A549 (cell line): Measurements from ENCODE around the gene CPNE1. TPM values are rescaled to one million over a fixed set of nuclear protein-coding genes. Genes with fewer than 3 reads are reported as not detected.

ENCODE experiments used
- ATAC-seq, 2 experiments: fragments of 200-7000 bp in 1 of 2; fragments of >200 bp in 1 of 2; cut with Nextera tagmentation in 1 of 2; cut with Tn5 transposase in 1 of 2; 3 replicates each; pipeline versions ENCODE4 v1.8.0 to v1.9.1; 2018 to 2020; ENCODE audit warnings: mild to moderate bottlenecking in 1 of 2, moderate library complexity in 1 of 2
- CTCF ChIA-PET: fragments of 300-600 bp; sonication (Branson Sonifier 250); formaldehyde crosslinking; extraction: SDS; loops from one replicate; lab custom pipeline; 2021; ENCODE audit warnings: antibody characterized with exemption, inconsistent platforms; lab: Yijun Ruan, JAX
- POLR2A ChIA-PET: fragments of 350-600 bp; formaldehyde crosslinking; extraction: SDS; loops from one replicate; lab custom pipeline; 2021; ENCODE audit warnings: antibody characterized with exemption, inconsistent platforms; lab: Yijun Ruan, JAX
- DNase-seq, 2 experiments: peaks; one replicate each; pipeline versions ENCODE4 v3.0.0 to v3.0.0-alpha.2; 2011 to 2016; ENCODE audit warnings: low read depth in 1 of 2, low spot score in 1 of 2
- FAIRE-seq: peaks from 2 replicates; lab custom pipeline; 2011; peaks lifted over from hg19 to GRCh38; lab: Jason Lieb, UNC
- H3K27ac ChIP-seq, 2 experiments: fragments of >200 bp; sonication (Bioruptor Twin); formaldehyde crosslinking; 3 replicates each; pipeline ENCODE4 v1.5.1; 2016 to 2017
- H3K4me1 ChIP-seq: fragments of >200 bp; sonication (Bioruptor Twin); formaldehyde crosslinking; 3 replicates; pipeline ENCODE4 v1.6.1; 2016
- H3K4me2 ChIP-seq: fragments of >200 bp; sonication (Bioruptor Twin); formaldehyde crosslinking; 3 replicates; pipeline ENCODE4 v1.6.1; 2016
- H3K4me3 ChIP-seq: fragments of >200 bp; sonication (Bioruptor Twin); formaldehyde crosslinking; 3 replicates; pipeline ENCODE4 v1.5.1; 2016
- H3K9me3 ChIP-seq: fragments of >200 bp; sonication (Bioruptor Twin); formaldehyde crosslinking; 3 replicates; pipeline ENCODE4 v1.6.1; 2016
- BHLHE40 ChIP-seq: IDR thresholded peaks from 2 replicates; pipeline ENCODE4 v1.6.1; 2012; ENCODE audit warnings: low read depth, low read length, inconsistent platforms
- CBX2 ChIP-seq: fragments of 200-600 bp; sonication (generic); IDR thresholded peaks from 2 replicates; pipeline ENCODE4 v1.6.1; 2016; ENCODE audit warnings: low read depth, mild to moderate bottlenecking, borderline replicate concordance
- CBX8 ChIP-seq: fragments of 200-600 bp; sonication (generic); IDR thresholded peaks from 2 replicates; pipeline ENCODE4 v1.6.1; 2016
- CEBPB ChIP-seq, 2 experiments: fragments of >200 bp in 1 of 2; sonication (Bioruptor Twin) in 1 of 2; formaldehyde crosslinking in 1 of 2; IDR thresholded peaks; 2 replicates each; pipeline ENCODE4 v1.6.1; 2012 to 2016
- CHD2 ChIP-seq: fragments of 150-350 bp; IDR thresholded peaks from 2 replicates; pipeline ENCODE4 v1.6.1; 2014; ENCODE audit warnings: low read length; ENCODE audit not compliant: partially characterized antibody
- CHD4 ChIP-seq: fragments of 200-600 bp; sonication (generic); IDR thresholded peaks from 2 replicates; pipeline ENCODE4 v1.6.1; 2016; ENCODE audit warnings: antibody characterized with exemption, mild to moderate bottlenecking, borderline replicate concordance
- CTCF ChIP-seq: fragments of >200 bp; sonication (Bioruptor Twin); formaldehyde crosslinking; IDR thresholded peaks from 3 replicates; pipeline ENCODE4 v1.5.1; 2016
- EHMT2 ChIP-seq: fragments of 200-600 bp; sonication (generic); IDR thresholded peaks from 2 replicates; pipeline ENCODE4 v1.6.1; 2016; ENCODE audit warnings: antibody characterized with exemption, low read depth, mild to moderate bottlenecking, moderate library complexity
- GATA3 ChIP-seq: IDR thresholded peaks from 2 replicates; pipeline ENCODE4 v1.6.1; 2012; ENCODE audit warnings: borderline replicate concordance
- HDAC2 ChIP-seq: fragments of 200-600 bp; sonication (generic); IDR thresholded peaks from 2 replicates; pipeline ENCODE4 v1.6.1; 2016
- HOXB5 ChIP-seq: fragments of 250-450 bp; sonication (Bioruptor Pico); IDR thresholded peaks from 2 replicates; pipeline ENCODE4 v1.5.0; 2020; ENCODE audit warnings: mild to moderate bottlenecking, moderate library complexity
- JUN ChIP-seq, 2 experiments: fragments of >200 bp; sonication (Bioruptor Twin); formaldehyde crosslinking; IDR thresholded peaks; 2 replicates in 1 of 2; 3 replicates in 1 of 2; pipeline ENCODE4 v1.6.1; 2016 to 2017
- MYC ChIP-seq: IDR thresholded peaks from 2 replicates; pipeline ENCODE4 v1.6.1; 2012; ENCODE audit warnings: mild to moderate bottlenecking, inconsistent platforms, low read length, improper control_type of control experiment, borderline replicate concordance
- NR3C1 ChIP-seq: fragments of >200 bp; sonication (Bioruptor Twin); formaldehyde crosslinking; IDR thresholded peaks from 3 replicates; pipeline ENCODE4 v1.6.1; 2017
- PHF8 ChIP-seq: fragments of 200-600 bp; sonication (generic); IDR thresholded peaks from 2 replicates; pipeline ENCODE4 v1.6.1; 2016; ENCODE audit warnings: low read depth, mild to moderate bottlenecking, antibody characterized with exemption, moderate library complexity, borderline replicate concordance
- RAD21 ChIP-seq, 2 experiments: fragments of >200 bp in 1 of 2; sonication (Bioruptor Twin) in 1 of 2; formaldehyde crosslinking in 1 of 2; IDR thresholded peaks in 1 of 2; conservative IDR thresholded peaks in 1 of 2; 2 replicates in 1 of 2; 3 replicates in 1 of 2; pipeline ENCODE4 v1.6.1; 2012 to 2018; ENCODE audit warnings: inconsistent platforms in 1 of 2
- RARB ChIP-seq: fragments of 250-450 bp; sonication (Bioruptor Pico); IDR thresholded peaks from 2 replicates; pipeline ENCODE4 v1.8.0; 2021; ENCODE audit warnings: mild to moderate bottlenecking, moderate library complexity
- RFX5 ChIP-seq: fragments of 450-650 bp; IDR thresholded peaks from 2 replicates; pipeline ENCODE4 v1.7.1; 2014; ENCODE audit warnings: antibody characterized with exemption, mild to moderate bottlenecking, moderate library complexity
- SMC3 ChIP-seq: fragments of >200 bp; sonication (Bioruptor Twin); formaldehyde crosslinking; IDR thresholded peaks from 3 replicates; pipeline ENCODE4 v1.6.1; 2018; ENCODE audit warnings: inconsistent platforms
- ZC3H11A ChIP-seq: fragments of 450-650 bp; IDR thresholded peaks from 2 replicates; pipeline ENCODE4 v1.6.1; 2014; ENCODE audit warnings: antibody characterized with exemption, mild to moderate bottlenecking
- ZNF302 ChIP-seq: fragments of 250-450 bp; sonication (Bioruptor Pico); IDR thresholded peaks from 2 replicates; pipeline ENCODE4 v1.9.0; 2021; ENCODE audit warnings: inconsistent platforms, mild to moderate bottlenecking, moderate library complexity
- WGBS: methylation state at CpG from one replicate; pipeline ENCODE4 v1.1.6; 2017; ENCODE audit errors: missing lambda C conversion rate; 5-methylcytosine and 5-hydroxymethylcytosine counted together
- polyA plus RNA-seq, 4 experiments: library from polyadenylated mRNA; depleted of rRNA in 3 of 4; stranded (reverse); fragments of >200 nt; fragmentation: RNase III in 1 of 4; extraction: RNeasy Plus Mini Kit Qiagen cat#74134 plus additional on column Dnase treatment in 1 of 4; gene quantifications; 2 replicates in 3 of 4; 3 replicates in 1 of 4; pipeline ENCODE4 v1.2.3, GENCODE V29; 2011 to 2017
- TF ChIP-seq, protein P1 (sequence below): fragments of 200-600 bp; sonication (generic); IDR thresholded peaks from 2 replicates; pipeline ENCODE4 v1.6.1; 2016; ENCODE audit warnings: antibody characterized with exemption, mild to moderate bottlenecking, moderate library complexity

CPNE1 gene
- polyA plus RNA-seq, 2 of the 4 experiments (the other 2 are of a cell fraction) = 199 to 244 TPM

- Histone ChIP-seq H3K4me1 (peaks cover 16% of the 10 kb centered on the region), H3K4me3 (no peak overlapping the region), H3K27ac (no peak overlapping the region), H3K9me3 (no peaks in the 10 kb centered on the region), H3K4me2 (no peak overlapping the region)
- 69% methylated on average over 4 of the region's 4 CpGs for WGBS
- FAIRE-seq (no peak), DNase-seq (no peak), ATAC-seq (no peak)
- no peak for TF ChIP-seq CHD2
- TF ChIP-seq CBX2 = no peak
- no peak for TF ChIP-seq HOXB5 (CRISPR knock-in tag)
- no peak for TF ChIP-seq JUN (IDR thresholded peaks at IDR 0.05)
- no peak for TF ChIP-seq RFX5
- no peak for TF ChIP-seq PHF8
- no peak for TF ChIP-seq NR3C1
- TF ChIP-seq HDAC2 = no peak
- no peak for TF ChIP-seq CBX8
- POLR2A ChIA-PET = no interaction called here
- CTCF ChIA-PET = interaction anchor here (4.1 kb wide), 1 partner anchor 11 kb away, joined by 44 read pairs; the partner anchor contains the start of gene SPAG4
Observed at GRCh38 chr20:35606127-35606526, 58.6 kb downstream of the CPNE1 start.

GRCh38 chr20:35604449-35604747 lies 60.3 kb downstream of the CPNE1 start:
- Histone ChIP-seq H3K27ac (no peak overlapping the region), H3K4me2 (no peak overlapping the region), H3K4me3 (no peak overlapping the region), H3K9me3 (no peaks in the 10 kb centered on the region), H3K4me1 (peaks cover 19% of the 10 kb centered on the region)
- ChIA-PET POLR2A (interaction anchor here (0.8 kb wide), 1 partner anchor 12 kb away, joined by 3 read pairs; no protein-coding TSS in a partner anchor), CTCF (interaction anchor here (0.8 to 4.1 kb wide), 8 partner anchors 9 to 141 kb away, joined by 3 to 44 read pairs (median 4); partner anchors contain the start of gene SPAG4)
- no peak for TF ChIP-seq CBX8
- TF ChIP-seq MYC = no peak
- TF ChIP-seq GATA3 = no peak
- TF ChIP-seq CHD4 = no peak
- TF ChIP-seq RAD21 (conservative IDR thresholded peaks at IDR 0.05 in 1 of 2, IDR thresholded peaks at IDR 0.05 in 1 of 2) = peak in 1 of 2 experiments; percentile 28; a peak in 2 of 5 replicates
- TF ChIP-seq CTCF = peak; percentile 37; the same call in 2 of the 3 replicates
- no peak for TF ChIP-seq BHLHE40
- no peak for TF ChIP-seq CEBPB (IDR thresholded peaks at IDR 0.05)
- no peak for TF ChIP-seq RFX5
- TF ChIP-seq SMC3 = 0 out of 3 replicates have a peak, but pooled peaks have one; percentile 17
- no peak for TF ChIP-seq HDAC2
- TF ChIP-seq ZC3H11A = no peak
- no peak for TF ChIP-seq RARB (CRISPR knock-in tag)
- no peak for TF ChIP-seq ZNF302
- TF ChIP-seq, protein P1, sequence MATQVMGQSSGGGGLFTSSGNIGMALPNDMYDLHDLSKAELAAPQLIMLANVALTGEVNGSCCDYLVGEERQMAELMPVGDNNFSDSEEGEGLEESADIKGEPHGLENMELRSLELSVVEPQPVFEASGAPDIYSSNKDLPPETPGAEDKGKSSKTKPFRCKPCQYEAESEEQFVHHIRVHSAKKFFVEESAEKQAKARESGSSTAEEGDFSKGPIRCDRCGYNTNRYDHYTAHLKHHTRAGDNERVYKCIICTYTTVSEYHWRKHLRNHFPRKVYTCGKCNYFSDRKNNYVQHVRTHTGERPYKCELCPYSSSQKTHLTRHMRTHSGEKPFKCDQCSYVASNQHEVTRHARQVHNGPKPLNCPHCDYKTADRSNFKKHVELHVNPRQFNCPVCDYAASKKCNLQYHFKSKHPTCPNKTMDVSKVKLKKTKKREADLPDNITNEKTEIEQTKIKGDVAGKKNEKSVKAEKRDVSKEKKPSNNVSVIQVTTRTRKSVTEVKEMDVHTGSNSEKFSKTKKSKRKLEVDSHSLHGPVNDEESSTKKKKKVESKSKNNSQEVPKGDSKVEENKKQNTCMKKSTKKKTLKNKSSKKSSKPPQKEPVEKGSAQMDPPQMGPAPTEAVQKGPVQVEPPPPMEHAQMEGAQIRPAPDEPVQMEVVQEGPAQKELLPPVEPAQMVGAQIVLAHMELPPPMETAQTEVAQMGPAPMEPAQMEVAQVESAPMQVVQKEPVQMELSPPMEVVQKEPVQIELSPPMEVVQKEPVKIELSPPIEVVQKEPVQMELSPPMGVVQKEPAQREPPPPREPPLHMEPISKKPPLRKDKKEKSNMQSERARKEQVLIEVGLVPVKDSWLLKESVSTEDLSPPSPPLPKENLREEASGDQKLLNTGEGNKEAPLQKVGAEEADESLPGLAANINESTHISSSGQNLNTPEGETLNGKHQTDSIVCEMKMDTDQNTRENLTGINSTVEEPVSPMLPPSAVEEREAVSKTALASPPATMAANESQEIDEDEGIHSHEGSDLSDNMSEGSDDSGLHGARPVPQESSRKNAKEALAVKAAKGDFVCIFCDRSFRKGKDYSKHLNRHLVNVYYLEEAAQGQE = no peak
- no peak for TF ChIP-seq EHMT2
- 37% methylated on average over 4 of the region's 4 CpGs for WGBS
- FAIRE-seq (no peak), DNase-seq (no peak), ATAC-seq (peak in 1 of 2 experiments; percentile 50; a peak in 3 of 6 replicates)
